ENCODE data around the gene LRRIQ1. TPM values are rescaled to one million over a fixed set of nuclear protein-coding genes. Genes with fewer than 3 reads are reported as not detected.
A peak's percentile ranks its signal among the peaks of the same experiment; 100 is the strongest.

Gene LRRIQ1
- total RNA-seq, 1 experiment from 2014 or later = 5.2 TPM

DNA sequence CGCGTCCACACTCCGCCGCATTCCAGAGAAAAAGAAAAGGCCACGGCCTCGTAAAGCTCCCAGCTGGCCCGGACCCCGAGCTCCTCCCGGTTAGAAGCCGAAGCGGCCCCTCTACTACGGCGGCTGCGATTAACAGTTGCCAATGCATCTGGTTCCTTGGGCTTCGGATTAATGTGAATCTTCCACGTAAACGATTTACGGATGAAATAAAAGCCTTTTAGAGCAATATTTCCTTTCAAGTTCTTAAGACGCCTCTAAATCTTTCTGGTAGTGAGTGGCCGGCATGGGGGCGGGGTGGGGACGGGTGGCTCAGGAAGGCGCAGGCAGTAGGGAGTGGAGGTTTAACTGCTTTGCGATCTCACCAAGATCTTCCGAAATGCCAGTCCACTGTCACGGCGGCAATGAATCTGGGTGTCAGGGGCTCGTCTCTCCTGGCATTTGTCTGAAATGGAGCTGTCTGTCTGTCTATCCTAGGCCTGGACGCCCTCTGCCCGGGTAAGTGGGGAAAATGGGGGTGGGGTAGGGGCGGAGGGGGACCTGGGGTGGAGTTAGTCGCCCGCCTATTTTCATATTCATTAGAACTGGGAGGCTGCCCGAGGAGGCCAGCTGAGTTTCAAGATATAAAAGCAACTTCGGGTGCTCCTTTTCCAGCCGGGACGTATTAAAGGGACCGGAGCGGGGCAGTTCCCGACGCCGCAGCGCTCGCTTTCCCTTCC is 243.5 kb downstream of the LRRIQ1 start:
- BruUV-seq (replicated peaks) = no TSS peak
- peak overlapping the region; percentile 45; the same call in 1 of the 2 replicates for H3K4me3 ChIP-seq
- no peaks in the 10 kb centered on the region for H3K36me3 ChIP-seq (ENCODE audit: low read depth)
- CTCF ChIA-PET = interaction anchor here (0.5 kb wide), 1 partner anchor 146 kb away, joined by 3 read pairs; no protein-coding TSS in a partner anchor
- no peaks in the 10 kb centered on the region for H3K9me3 ChIP-seq (ENCODE audit: insufficient read depth, low read depth)
- no peaks in the 10 kb centered on the region for H3K79me2 ChIP-seq (ENCODE audit: low read depth)
- H4K20me1 ChIP-seq (ENCODE audit: insufficient read depth) = no peaks in the 10 kb centered on the region
- POLR2A ChIA-PET (ENCODE audit: unreplicated experiment) = no interaction called here
- H2AFZ ChIP-seq = no peak overlapping the region; the same call in 1 of the 2 replicates
- no peaks in the 10 kb centered on the region for H3K9me2 ChIP-seq (ENCODE audit: insufficient read depth)
- DNase-seq = no peak
- no peaks in the 10 kb centered on the region for H3K4me1 ChIP-seq (replicated peaks; ENCODE audit: insufficient read depth)
- peak overlapping the region; percentile 63 for H3K4me2 ChIP-seq
- no peak for TF ChIP-seq EZH2 (IDR thresholded peaks at IDR 0.05; ENCODE audit: low read depth)
- TF ChIP-seq, protein P1, sequence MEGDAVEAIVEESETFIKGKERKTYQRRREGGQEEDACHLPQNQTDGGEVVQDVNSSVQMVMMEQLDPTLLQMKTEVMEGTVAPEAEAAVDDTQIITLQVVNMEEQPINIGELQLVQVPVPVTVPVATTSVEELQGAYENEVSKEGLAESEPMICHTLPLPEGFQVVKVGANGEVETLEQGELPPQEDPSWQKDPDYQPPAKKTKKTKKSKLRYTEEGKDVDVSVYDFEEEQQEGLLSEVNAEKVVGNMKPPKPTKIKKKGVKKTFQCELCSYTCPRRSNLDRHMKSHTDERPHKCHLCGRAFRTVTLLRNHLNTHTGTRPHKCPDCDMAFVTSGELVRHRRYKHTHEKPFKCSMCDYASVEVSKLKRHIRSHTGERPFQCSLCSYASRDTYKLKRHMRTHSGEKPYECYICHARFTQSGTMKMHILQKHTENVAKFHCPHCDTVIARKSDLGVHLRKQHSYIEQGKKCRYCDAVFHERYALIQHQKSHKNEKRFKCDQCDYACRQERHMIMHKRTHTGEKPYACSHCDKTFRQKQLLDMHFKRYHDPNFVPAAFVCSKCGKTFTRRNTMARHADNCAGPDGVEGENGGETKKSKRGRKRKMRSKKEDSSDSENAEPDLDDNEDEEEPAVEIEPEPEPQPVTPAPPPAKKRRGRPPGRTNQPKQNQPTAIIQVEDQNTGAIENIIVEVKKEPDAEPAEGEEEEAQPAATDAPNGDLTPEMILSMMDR (conservative IDR thresholded peaks at IDR 0.05) = no peak
- H3K27ac ChIP-seq = no peak overlapping the region
- H3F3A ChIP-seq (ENCODE audit: insufficient read depth, low read depth) = no peaks in the 10 kb centered on the region
- intact Hi-C loops (cut with micrococcal nuclease; ENCODE audit: unreplicated experiment) = no loop called here
- no peaks in the 10 kb centered on the region for H3K27me3 ChIP-seq (ENCODE audit: insufficient read depth, low read depth)

DNA sequence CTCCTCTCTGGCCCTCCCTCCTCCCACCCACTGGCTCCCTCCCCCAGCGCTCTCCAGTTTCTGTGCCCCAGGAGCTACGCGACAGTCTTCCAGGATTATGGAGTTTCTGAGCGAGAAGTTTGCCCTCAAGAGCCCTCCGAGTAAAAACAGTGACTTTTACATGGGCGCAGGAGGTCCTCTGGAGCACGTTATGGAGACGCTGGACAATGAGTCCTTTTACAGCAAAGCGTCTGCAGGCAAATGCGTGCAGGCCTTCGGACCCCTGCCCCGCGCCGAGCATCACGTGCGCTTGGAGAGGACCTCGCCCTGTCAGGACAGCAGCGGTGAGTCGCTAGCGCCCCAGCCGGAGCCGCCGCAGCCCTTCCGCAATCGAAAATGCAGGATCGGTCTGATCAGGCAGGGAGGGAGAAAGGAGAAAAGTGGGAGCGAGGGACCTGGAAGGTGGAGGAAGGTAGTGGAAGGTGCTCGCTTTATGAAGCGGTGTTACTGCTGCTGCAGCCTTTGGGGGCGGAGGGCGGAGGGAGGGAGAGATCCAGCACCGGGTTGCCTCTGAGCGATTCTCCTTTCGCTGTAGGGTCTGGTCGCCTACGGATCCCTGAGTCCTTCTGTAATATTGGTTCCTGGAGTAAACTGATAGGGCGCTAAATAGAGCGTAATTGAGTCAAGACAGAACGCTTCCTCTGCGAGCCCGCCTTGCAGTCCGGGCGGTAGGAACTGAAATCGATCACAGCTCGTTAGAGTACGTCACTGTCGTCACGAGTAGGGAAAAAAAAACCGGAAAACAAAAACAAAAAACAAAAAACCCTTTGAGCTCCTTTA is 244.2 kb downstream of the LRRIQ1 start, which contains the start of gene ALX1:
TSS of gene ALX1 (plus strand) at position 56 of the 819 bp plus-strand sequence. CDS start at position 98, 42 bp downstream.
- no peak for DNase-seq
- H3K4me2 ChIP-seq = peak within 1 kb of the TSS; percentile 63
- no TSS peak for BruUV-seq (replicated peaks)
- H3K4me1 ChIP-seq (replicated peaks; ENCODE audit: insufficient read depth) = no peaks in the 10 kb centered on the region
- no peaks in the 10 kb centered on the region for H3K9me3 ChIP-seq (ENCODE audit: insufficient read depth, low read depth)
- peak within 1 kb of the TSS; percentile 45; the same call in 1 of the 2 replicates for H3K4me3 ChIP-seq
- no peaks in the 10 kb centered on the region for H3K79me2 ChIP-seq (ENCODE audit: low read depth)
- TF ChIP-seq, protein P1 (conservative IDR thresholded peaks at IDR 0.05) = no peak
- TF ChIP-seq EZH2 (IDR thresholded peaks at IDR 0.05; ENCODE audit: low read depth) = no peak
- peak within 1 kb of the TSS; percentile 68 for H2AFZ ChIP-seq
- no peak within 1 kb of the TSS for H3K27ac ChIP-seq
- no peaks in the 10 kb centered on the region for H3K36me3 ChIP-seq (ENCODE audit: low read depth)
- CTCF ChIA-PET = interaction anchor here (0.5 kb wide), 1 partner anchor 145 kb away, joined by 3 read pairs; no protein-coding TSS in a partner anchor
- no peaks in the 10 kb centered on the region for H3K27me3 ChIP-seq (ENCODE audit: insufficient read depth, low read depth)
- intact Hi-C loops (cut with micrococcal nuclease; ENCODE audit: unreplicated experiment) = no loop called here
- POLR2A ChIA-PET (ENCODE audit: unreplicated experiment) = no interaction called here
- no peaks in the 10 kb centered on the region for H4K20me1 ChIP-seq (ENCODE audit: insufficient read depth)
- no peaks in the 10 kb centered on the region for H3F3A ChIP-seq (ENCODE audit: insufficient read depth, low read depth)
- H3K9me2 ChIP-seq (ENCODE audit: insufficient read depth) = no peaks in the 10 kb centered on the region

DNA sequence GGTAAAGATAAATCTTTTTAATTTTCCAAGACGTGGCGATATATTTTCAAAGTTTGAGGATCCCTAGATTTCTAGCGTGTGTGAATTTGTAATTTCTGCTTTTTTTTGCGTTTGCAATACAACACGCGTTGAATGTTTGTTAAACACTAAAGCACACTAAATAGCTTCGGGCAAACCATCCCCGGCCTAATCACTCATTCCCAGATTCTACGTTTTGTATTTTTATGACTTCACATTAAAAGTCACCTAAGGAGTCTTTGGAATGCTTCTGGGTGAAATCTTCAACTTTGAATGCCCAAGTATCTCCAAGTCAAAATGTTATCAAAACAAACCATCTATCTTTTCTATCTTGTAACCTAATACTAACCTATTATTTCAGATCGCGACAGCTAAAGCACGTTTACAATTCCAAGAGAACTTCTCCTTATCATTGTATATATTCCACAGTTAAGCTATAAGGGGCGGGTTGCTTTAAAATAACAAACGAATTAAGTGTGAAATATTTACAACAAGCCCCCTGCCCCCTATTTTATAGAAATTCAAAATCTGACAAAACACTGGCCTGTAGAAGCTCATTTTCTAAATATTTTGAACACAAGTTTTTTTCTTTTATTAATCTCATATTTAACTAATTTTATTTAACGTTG is 245.0 kb downstream of the LRRIQ1 start:
- no peaks in the 10 kb centered on the region for H3K36me3 ChIP-seq (ENCODE audit: low read depth)
- no peaks in the 10 kb centered on the region for H4K20me1 ChIP-seq (ENCODE audit: insufficient read depth)
- BruUV-seq (replicated peaks) = no TSS peak
- H3K27me3 ChIP-seq (ENCODE audit: insufficient read depth, low read depth) = no peaks in the 10 kb centered on the region
- TF ChIP-seq, protein P1 (conservative IDR thresholded peaks at IDR 0.05) = no peak
- TF ChIP-seq EZH2 (IDR thresholded peaks at IDR 0.05; ENCODE audit: low read depth) = no peak
- ChIA-PET POLR2A (ENCODE audit: unreplicated experiment) (no interaction called here), CTCF (no interaction called here)
- peak overlapping the region; percentile 45; the same call in 1 of the 2 replicates for H3K4me3 ChIP-seq
- no peaks in the 10 kb centered on the region for H3K9me3 ChIP-seq (ENCODE audit: insufficient read depth, low read depth)
- intact Hi-C loops (cut with micrococcal nuclease; ENCODE audit: unreplicated experiment) = no loop called here
- peak overlapping the region; percentile 68 for H2AFZ ChIP-seq
- no peaks in the 10 kb centered on the region for H3F3A ChIP-seq (ENCODE audit: insufficient read depth, low read depth)
- peaks cover 2% of the 10 kb centered on the region; the same call in 1 of the 2 replicates for H3K9me2 ChIP-seq (ENCODE audit: insufficient read depth)
- no peaks in the 10 kb centered on the region for H3K79me2 ChIP-seq (ENCODE audit: low read depth)
- H3K27ac ChIP-seq = no peak overlapping the region
- H3K4me1 ChIP-seq (replicated peaks; ENCODE audit: insufficient read depth) = no peaks in the 10 kb centered on the region
- no peak for DNase-seq
- H3K4me2 ChIP-seq = peak overlapping the region; percentile 63

Data from PC-9 (cell line).